Measurements from ENCODE around the gene CYB5A.

Gene CYB5A

DNA sequence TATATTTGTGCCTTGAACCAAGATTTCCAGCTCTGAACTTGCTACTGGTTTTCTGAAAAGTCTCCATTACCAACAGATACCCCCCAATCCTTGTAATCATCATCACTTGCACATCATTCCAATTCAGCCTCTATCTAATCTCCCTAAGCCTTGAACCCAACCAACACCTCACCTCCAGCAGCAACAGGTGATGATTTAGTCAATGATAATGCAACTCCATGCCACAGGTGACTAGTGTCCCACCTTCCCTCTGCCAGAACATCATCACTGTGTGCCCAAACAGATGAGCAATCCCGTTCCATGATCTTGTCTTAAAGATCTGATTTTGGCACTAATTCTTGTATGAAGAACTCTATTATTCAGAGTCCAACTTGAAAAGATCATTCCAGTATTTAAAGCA is 75.9 kb downstream of the CYB5A start:
- DNase-seq (ENCODE audit: low read depth in 3 of 3), result no peak

DNA sequence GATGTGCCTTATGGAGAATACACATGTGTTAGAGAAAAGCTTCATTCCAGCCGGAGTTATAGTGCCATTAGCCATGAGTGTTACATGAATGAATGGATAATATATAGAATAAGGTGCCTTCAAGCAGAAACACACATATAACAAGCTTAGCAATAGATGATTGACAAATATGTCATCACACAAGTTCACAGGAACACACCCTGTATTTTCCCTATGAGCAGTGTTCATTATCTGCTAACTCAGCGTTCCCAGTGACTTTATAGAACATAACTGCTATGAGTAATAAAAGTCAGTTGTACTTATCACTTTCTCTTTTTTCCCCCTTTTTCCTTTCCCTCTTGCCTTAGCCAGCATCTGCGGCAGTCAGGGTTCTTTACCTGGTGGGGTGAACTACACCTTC is 78.3 kb downstream of the CYB5A start:
- no peak for DNase-seq (ENCODE audit: low read depth in 3 of 3)

DNA sequence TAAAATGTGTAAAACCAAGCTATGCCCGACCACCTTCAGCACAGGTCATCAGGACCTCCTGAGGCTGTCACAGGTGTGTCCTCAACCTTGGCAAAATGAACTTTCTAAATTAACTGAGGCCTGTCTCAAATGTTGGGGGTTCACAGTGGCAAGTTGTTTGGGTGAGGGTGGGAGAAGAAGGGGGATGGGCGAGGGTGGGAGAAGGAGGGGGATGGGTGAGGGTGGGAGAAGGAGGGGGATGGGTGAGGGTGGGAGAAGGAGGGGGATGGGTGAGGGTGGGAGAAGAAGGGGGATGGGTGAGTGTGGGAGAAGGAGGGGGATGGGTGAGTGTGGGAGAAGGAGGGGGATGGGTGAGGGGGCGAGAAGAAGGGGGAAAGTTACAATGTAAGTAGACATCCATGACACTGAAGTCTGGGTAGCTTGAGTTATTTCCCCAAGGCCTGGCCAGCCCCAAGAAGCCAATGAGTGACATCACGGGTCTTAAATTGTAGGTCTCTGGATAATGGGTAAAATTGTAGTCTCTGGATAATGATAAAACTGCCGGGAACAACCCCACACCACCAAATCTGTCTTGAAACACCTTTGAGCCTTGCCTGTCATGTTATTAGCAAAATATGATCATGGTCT is 87.1 kb downstream of the CYB5A start:
- DNase-seq (ENCODE audit: low read depth in 3 of 3), result no peak

DNA sequence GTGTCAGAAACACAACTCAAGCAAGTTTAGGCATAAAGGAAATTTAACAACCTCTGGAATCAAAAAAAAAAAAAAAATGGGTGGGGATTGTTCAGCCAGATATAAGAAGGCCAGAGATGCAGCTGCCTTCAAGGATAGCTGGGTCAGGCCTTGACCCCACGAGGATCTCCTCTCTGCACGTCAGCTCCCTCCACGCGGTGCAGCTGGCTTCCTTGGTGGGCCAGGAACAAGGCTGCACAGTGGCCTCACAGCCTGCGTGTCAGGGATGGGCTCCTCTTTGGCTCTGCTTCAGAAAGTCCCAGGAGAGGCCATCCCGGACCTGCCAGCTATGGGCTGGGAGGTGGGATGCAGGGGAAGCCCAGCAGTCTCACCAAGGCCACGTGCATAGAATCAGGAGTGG is 88.0 kb downstream of the CYB5A start:
- no peak for DNase-seq (ENCODE audit: low read depth in 3 of 3)

Data from stimulated activated CD4-positive, alpha-beta T cell treated with anti-CD3 and anti-CD28 coated beads, TNF-alpha, amount 100 ng/mL, for 4 hours (primary cell).